Liver (tissue), 9 donors: ENCODE measurements around the gene F9. TPM values are rescaled to one million over a fixed set of nuclear protein-coding genes. Genes with fewer than 3 reads are reported as not detected.

Source experiments
- DNase-seq: peaks from one replicate; pipeline ENCODE4 v3.0.0-alpha.2; 2017; ENCODE audit warnings: low spot score
- H3K27ac ChIP-seq, 2 donors: one replicate each; pipeline ENCODE4 v1.7.0; 2013; ENCODE audit warnings: inconsistent platforms in 2 of 2, low read length in 2 of 2, control low read depth in 1 of 2, low read depth in 1 of 2, mild to moderate bottlenecking in 1 of 2
- H3K27me3 ChIP-seq, 4 donors: one replicate each; pipeline versions ENCODE4 v1.6.1 to v1.7.0; 2013; ENCODE audit warnings: low read length in 3 of 4, inconsistent platforms in 1 of 4, mild to moderate bottlenecking in 1 of 4, moderate library complexity in 1 of 4; ENCODE audit not compliant: control insufficient read depth in 4 of 4, insufficient read depth in 4 of 4
- H3K36me3 ChIP-seq, 4 donors: one replicate each; pipeline versions ENCODE4 v1.6.1 to v1.7.0; 2013; ENCODE audit warnings: low read length in 3 of 4, mild to moderate bottlenecking in 3 of 4, low read depth in 1 of 4, moderate library complexity in 1 of 4; ENCODE audit not compliant: control insufficient read depth in 4 of 4, insufficient read depth in 3 of 4
- H3K4me1 ChIP-seq, 4 donors: one replicate each; pipeline versions ENCODE4 v1.6.1 to v1.7.0; 2013; ENCODE audit warnings: low read length in 3 of 4, mild to moderate bottlenecking in 3 of 4, moderate library complexity in 1 of 4; ENCODE audit not compliant: control insufficient read depth in 4 of 4, insufficient read depth in 4 of 4
- H3K4me3 ChIP-seq, 3 donors: one replicate each; pipeline versions ENCODE4 v1.6.1 to v1.7.0; 2013; ENCODE audit warnings: low read length in 3 of 3, control low read depth in 1 of 3, low read depth in 1 of 3, mild to moderate bottlenecking in 1 of 3
- H3K9ac ChIP-seq, 2 donors: one replicate each; pipeline ENCODE4 v1.7.0; 2013; ENCODE audit warnings: low read length in 2 of 2, mild to moderate bottlenecking in 2 of 2, moderate library complexity in 2 of 2, control low read depth in 1 of 2, low read depth in 1 of 2
- H3K9me3 ChIP-seq, 4 donors: one replicate each; pipeline versions ENCODE4 v1.6.1 to v1.7.0; 2013; ENCODE audit warnings: low read length in 3 of 4; ENCODE audit not compliant: control insufficient read depth in 4 of 4
- ATF3 ChIP-seq: IDR thresholded peaks from 2 replicates; pipeline ENCODE4 v1.6.1; 2016; ENCODE audit warnings: antibody characterized with exemption
- CTCF ChIP-seq: fragments of 150-350 bp; IDR thresholded peaks from 2 replicates; pipeline ENCODE4 v1.5.1; 2017; ENCODE audit warnings: improper control_type of control experiment, low read depth, low read length; ENCODE audit not compliant: missing input control
- EGR1 ChIP-seq, 2 donors: IDR thresholded peaks; 2 replicates each; pipeline ENCODE4 v1.6.1; 2016 to 2018; ENCODE audit warnings: antibody characterized with exemption in 2 of 2, low read depth in 2 of 2
- FOXA1 ChIP-seq: IDR thresholded peaks from 2 replicates; pipeline ENCODE4 v1.6.1; 2016; ENCODE audit warnings: antibody characterized with exemption
- FOXA2 ChIP-seq: IDR thresholded peaks from 2 replicates; pipeline ENCODE4 v1.6.1; 2016; ENCODE audit warnings: antibody characterized with exemption
- GABPA ChIP-seq, 2 donors: IDR thresholded peaks in 1 of 2; conservative IDR thresholded peaks in 1 of 2; 2 replicates each; pipeline ENCODE4 v1.6.1; 2016; ENCODE audit warnings: antibody characterized with exemption in 2 of 2, mild to moderate bottlenecking in 1 of 2, moderate library complexity in 1 of 2
- HNF4A ChIP-seq, 2 donors: conservative IDR thresholded peaks; 2 replicates each; pipeline ENCODE4 v1.6.1; 2016; ENCODE audit warnings: antibody characterized with exemption in 2 of 2, mild to moderate bottlenecking in 2 of 2
- HNF4G ChIP-seq: IDR thresholded peaks from 2 replicates; pipeline ENCODE4 v1.6.1; 2016; ENCODE audit warnings: antibody characterized with exemption
- MAX ChIP-seq: IDR thresholded peaks from 2 replicates; pipeline ENCODE4 v1.6.1; 2016; ENCODE audit warnings: antibody characterized with exemption
- REST ChIP-seq: IDR thresholded peaks from 2 replicates; pipeline ENCODE4 v1.6.1; 2016; ENCODE audit warnings: antibody characterized with exemption, mild to moderate bottlenecking
- RXRA ChIP-seq, 2 donors: IDR thresholded peaks; 2 replicates each; pipeline ENCODE4 v1.6.1; 2017 to 2018; ENCODE audit warnings: antibody characterized with exemption in 2 of 2, mild to moderate bottlenecking in 1 of 2
- SP1 ChIP-seq: IDR thresholded peaks from 2 replicates; pipeline ENCODE4 v1.6.1; 2018; ENCODE audit warnings: antibody characterized with exemption, mild to moderate bottlenecking
- TAF1 ChIP-seq: conservative IDR thresholded peaks from 2 replicates; pipeline ENCODE4 v1.6.1; 2016; ENCODE audit warnings: antibody characterized with exemption, mild to moderate bottlenecking
- YY1 ChIP-seq: IDR thresholded peaks from 2 replicates; pipeline ENCODE4 v1.6.1; 2016; ENCODE audit warnings: antibody characterized with exemption, mild to moderate bottlenecking
- ZBTB33 ChIP-seq: IDR thresholded peaks from 2 replicates; pipeline ENCODE4 v1.6.1; 2016; ENCODE audit warnings: antibody characterized with exemption
- WGBS: extraction: QIAGEN DNeasy Blood & Tissue Kit; methylation state at CpG from one replicate; pipeline ENCODE4 v1.1.7; 2013; 5-methylcytosine and 5-hydroxymethylcytosine counted together
- polyA plus RNA-seq, 2 donors: library from polyadenylated mRNA; stranded (reverse) in 1 of 2; unstranded in 1 of 2; fragments of 200-250 nt in 1 of 2; fragments of >200 nt in 1 of 2; fragmentation: Nextera tagmentation in 1 of 2; extraction: Ambion mirVana in 1 of 2; gene quantifications; one replicate each; pipeline versions ENCODE4 v1.2.1 to v1.2.3, GENCODE V29; 2013 to 2015
- total RNA-seq, 2 donors: library from RNA; depleted of rRNA; stranded (reverse); fragments of >200 nt; gene quantifications; one replicate each; pipeline ENCODE4 v1.2.3, GENCODE V29; 2014
- donor health status: healthy.
- donor health status: healthy.
- donor health status: healthy.
- donor health status: healthy.
- donor health status: healthy.

F9 gene
- total and polyA plus RNA-seq, 4 donors: 98.4 to 584 (median 228) TPM

GRCh38 chrX:139495324-139495723 lies 35.2 kb upstream of the F9 start:
- H3K9ac ChIP-seq: no peak overlapping the region
- WGBS: 94% methylated on average over 5 of the region's 5 CpGs
- no peak for TF ChIP-seq ZBTB33
- TF ChIP-seq MAX: no peak
- no peak for TF ChIP-seq RXRA (IDR thresholded peaks at IDR 0.05)
- no peak for TF ChIP-seq EGR1 (IDR thresholded peaks at IDR 0.05; ENCODE audit: low read depth in 2 of 2)
- no peak for TF ChIP-seq HNF4A (conservative IDR thresholded peaks at IDR 0.05)
- no peak for TF ChIP-seq FOXA2
- no peak for TF ChIP-seq REST
- no peak for TF ChIP-seq HNF4G
- no peak overlapping the region for H3K4me3 ChIP-seq
- H3K27me3 ChIP-seq: no peaks in the 10 kb centered on the region
- no peak for DNase-seq
- H3K27ac ChIP-seq: no peak overlapping the region
- no peaks in the 10 kb centered on the region for H3K4me1 ChIP-seq
- no peaks in the 10 kb centered on the region for H3K36me3 ChIP-seq
- H3K9me3 ChIP-seq: no peaks in the 10 kb centered on the region

GRCh38 chrX:139506333-139506732 lies 24.2 kb upstream of the F9 start:
- no peak overlapping the region for H3K27ac ChIP-seq

More at GRCh38 chrX:139506333-139506732, 24.2 kb upstream of the F9 start:
- Histone ChIP-seq H3K9ac (no peak overlapping the region), H3K9me3 (no peaks in the 10 kb centered on the region), H3K4me1 (no peaks in the 10 kb centered on the region), H3K27me3 (no peaks in the 10 kb centered on the region), H3K36me3 (no peaks in the 10 kb centered on the region), H3K4me3 (no peak overlapping the region)
- DNase-seq: no peak
- TF ChIP-seq TAF1 (no peak), SP1 (no peak), HNF4A (conservative IDR thresholded peaks at IDR 0.05) (no peak), ZBTB33 (no peak), RXRA (IDR thresholded peaks at IDR 0.05) (no peak), MAX (no peak), REST (no peak), CTCF (no peak), HNF4G (no peak), FOXA1 (no peak), ATF3 (no peak), YY1 (no peak), GABPA (IDR thresholded peaks at IDR 0.05 in 1 of 2, conservative IDR thresholded peaks at IDR 0.05 in 1 of 2) (no peak)
